Globus pallidus (tissue), 1 donor: ENCODE results near the gene COL15A1.
A peak's percentile ranks its signal among the peaks of the same experiment; 100 is the strongest.

Experiments used
- DNase-seq: peaks from one replicate; pipeline ENCODE4 v3.0.0-alpha.2; 2015; ENCODE audit warnings: low spot score

The COL15A1 gene

DNA sequence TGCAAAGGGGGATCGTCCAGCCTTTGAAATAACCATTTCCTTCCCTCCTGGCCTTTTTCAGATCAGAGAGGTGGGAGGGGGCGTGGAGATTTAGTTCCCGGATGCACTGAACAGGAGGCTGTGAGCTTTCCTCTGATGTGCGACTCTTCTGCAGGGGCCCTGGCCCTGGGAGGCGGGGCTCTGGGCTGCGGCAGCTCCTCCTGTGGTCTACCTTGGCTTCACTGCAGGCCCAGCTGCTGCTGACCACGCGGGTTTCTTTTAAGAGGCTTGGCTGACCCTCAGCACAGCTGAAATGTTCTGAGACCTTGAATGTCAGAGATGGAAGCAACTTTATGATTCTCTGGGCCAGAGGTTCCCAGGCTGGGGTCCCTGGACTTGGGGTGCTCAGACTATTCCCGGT is 27.0 kb upstream of the COL15A1 start:
- peak; percentile 26 for DNase-seq

DNA sequence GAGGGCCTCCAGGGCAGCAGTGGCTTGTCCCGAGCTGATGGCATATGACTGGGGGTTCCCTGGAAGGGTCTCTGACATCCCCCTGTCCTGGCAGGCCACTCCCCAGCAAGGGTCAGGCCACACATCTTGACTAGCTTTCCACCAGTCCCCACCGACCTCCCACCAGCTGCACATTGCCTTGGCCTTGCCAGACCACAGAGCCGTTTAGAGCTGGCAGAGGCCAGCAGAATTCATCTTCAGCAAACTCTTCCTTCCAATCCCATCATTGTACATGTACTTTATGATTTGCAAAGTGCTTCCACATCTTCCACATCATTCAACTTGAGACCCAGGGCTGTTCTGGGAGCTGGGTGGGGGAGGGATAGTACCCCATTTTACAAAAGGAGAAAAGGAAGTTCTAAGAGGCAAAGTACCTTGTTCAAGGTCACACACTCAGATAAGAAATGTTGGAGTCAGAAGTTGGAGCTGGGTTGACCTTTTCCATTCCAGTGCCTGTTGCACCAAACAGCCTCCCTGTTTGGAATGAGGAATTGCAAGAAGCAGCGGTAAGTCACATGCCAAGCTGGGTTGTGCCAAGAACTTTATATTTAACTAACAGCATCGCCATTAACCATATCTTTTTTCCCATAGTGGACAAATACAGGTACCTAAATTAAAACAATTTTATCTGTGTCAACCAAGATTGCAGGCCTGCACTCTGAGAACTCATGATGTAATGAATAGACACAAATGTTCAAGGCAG is 25.8 kb upstream of the COL15A1 start:
- DNase-seq = no peak

DNA sequence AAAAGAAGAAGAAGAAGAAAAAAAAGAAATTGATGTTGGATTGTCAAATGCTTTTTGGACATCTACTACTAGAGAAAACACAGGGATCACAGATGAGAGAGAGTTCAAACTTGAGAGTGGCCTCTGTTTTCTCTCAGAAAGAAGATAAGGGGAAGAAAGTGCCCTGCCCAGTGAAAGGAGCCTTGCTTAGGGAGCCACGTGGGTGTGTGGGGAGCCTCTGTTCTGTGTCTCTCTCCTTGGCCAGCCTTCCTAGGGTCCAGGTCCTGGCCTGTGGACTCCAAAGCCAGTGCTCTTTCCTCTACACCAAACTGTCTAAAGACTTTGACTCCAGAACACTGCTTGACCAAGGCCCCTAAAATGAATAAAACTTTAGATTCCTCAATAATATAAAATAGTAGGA is 22.0 kb upstream of the COL15A1 start:
- DNase-seq = no peak

DNA sequence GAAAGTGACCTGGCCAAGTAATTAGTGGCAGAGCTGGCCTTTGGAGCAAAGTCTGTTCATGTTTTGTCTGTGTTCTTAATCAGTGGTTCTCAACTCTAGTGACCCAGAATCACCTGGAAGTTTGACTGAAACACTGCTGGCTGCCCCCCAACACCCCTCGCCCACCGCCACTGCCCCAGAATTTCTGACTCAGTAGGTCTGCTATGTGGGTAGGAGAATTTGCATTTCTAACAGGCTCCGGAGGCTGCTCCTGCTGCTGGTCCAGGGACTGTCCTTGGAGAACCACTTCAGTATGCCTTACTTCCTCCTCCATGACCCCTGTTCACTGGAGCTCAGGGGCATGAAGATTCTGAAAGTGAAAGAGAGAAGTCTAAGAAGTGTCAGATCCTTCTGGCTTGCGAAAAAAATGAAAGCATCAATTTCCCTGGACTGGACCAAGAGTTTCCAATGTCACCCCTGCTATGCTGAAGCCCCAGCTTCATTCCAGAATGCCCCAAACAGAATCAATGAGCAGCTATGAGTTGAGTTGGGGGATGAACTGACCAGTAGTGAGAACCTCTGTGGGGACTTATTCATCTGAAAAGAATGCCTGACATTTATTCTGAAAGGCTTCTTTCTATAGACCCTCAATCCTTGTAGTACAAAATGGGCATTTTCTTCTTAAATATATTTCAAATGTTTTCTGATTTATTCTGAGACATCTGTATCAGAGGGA is 20.8 kb upstream of the COL15A1 start:
- DNase-seq = peak; percentile 39

DNA sequence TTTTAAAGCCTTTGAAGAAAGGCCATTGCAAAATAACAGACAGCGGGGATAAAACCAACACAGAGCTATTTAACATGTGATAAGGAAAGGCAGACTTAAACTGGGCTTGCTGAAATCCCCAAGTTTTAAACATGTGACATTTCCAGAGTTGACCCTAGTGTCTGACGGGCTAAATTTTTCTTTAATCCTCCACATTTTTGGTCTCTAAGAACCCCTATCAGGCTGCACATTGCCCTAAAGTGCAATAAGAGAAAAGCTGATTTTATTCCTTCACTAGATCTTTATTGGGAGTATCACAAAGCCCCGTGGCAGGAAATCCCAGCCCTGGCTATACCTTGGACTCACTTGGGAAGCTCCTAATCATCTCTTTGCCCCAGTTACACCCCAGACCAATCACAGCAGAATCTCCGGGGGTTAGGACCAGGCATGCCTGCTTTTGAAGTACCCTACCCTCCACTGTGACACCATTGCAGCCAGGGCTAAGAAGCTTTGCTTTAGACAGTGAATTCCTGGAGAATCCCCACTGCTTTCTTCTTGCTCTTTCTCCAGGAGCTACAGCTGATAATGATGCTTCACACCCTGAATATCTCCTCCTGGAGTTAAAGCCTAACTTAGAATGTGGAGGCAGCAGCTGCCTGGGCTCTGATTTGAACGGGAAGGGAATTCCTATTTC is 20.1 kb upstream of the COL15A1 start:
- DNase-seq = no peak

DNA sequence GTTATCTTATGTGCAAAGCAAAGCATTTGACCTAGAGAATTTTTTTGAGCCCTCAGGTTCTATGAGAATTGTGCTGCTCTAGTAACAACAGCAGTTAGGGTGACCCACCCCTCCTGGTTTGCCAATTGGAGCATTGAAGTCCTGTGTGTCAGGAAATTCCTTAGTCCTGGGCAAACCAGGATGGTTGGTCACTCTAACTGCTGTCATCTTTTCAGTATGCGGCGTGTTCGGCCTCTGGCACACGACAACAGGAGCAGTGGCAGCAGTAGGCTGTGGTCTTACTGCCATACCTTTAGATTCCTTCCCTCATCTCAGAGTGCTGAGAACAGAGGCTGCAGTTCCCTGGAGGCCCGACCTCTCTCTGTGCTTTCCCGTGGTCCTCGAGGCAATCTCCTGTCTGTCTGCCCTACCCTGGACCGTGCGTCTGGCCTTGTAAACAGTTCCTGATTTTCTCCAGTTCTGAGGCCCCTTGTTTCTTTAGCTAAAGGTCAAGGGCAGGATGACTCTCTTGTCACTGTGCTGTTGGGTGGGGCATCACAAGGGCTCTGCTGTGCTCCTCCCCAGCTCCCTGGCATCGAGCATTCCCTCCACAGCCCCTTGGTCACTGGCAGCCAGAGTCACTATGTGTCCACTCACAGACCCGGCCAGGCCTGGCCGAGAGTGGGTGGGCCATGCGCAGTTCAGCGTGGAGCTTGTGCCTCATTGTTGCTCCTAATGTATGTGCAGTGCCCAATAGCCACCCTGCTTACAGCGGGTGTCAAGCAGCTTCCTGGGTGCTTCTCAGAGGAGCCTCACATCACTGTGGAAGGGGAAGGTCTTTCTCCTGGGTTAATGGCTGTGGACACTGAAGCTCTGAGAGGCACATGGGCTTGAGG is 18.5 kb upstream of the COL15A1 start:
- no peak for DNase-seq

DNA sequence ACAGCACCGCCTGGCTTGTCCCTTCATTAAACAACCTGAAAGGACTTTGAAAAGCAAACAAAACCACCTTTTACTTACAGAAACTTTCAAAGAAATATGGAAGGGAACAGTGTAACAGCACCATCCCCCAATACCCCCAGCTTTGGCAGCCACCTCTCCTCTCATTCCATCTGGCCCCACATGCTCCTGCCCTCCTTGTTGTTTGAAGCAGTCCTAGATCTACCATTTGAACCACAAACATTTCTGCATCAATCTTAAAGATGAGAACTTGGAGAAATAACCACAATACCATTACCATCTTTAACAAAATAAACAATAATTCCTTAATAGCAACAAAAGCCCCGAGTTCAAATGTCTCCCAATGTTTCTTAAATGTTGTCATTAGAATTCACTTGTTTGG is 17.8 kb upstream of the COL15A1 start:
- DNase-seq = no peak

DNA sequence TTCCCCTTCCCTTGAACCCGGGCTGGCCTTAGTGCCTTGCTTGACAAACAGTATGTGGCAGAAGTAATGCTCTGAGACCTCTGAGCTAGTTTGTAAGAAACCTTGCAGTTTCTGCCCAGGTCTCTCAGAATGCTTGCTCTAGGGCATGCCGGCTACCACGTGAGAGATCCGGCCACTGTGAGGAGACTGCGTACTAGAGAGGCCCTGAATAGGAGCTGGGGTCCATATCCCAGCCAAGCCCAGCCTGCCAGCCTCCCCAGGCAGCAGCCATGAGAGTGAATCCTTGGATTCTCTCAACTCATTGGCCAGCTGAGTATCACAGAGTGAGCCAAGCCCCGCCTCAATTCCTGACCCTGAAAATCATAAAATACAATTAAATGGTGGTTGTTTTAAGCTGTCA is 16.0 kb upstream of the COL15A1 start:
- DNase-seq = no peak

DNA sequence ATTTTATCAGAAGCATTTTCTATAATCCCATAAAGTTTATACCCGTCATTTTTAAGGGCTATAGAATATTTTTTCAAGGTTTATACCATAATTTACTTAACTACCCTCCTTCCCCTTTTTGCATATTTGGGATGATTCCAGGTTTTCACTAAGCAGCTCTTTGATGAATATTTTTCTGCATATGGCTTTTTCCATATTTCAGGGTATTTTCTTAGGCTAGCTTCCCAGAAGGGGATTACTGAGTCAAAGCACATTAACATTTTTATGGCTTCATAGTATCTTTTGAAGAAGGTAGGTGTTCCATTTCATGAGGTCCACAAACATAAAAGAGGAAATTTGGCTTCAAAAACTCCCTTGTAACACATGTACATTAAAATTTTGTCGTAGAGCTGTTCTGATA is 14.6 kb upstream of the COL15A1 start:
- DNase-seq = no peak

DNA sequence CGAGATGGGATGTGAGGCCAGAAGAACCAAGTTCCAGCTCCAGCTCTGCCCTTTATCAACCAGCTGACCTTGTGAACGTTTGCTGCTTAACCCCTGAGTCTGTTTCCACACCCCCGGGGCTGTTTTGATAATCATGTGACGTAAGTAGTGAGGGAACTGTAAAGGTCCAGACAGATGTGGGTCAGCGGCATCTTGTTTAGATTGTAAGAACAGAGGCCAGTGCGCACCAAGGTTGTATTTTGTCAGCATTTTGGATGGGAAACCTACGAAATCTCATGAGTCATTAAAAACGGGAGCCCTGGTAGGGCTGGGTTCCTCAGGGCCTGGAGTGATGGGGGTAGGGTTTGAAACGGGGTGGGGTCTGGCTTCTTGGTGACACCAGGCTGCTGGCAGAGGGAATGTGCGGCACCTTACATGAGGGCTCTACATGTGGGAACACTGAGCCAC is 13.8 kb upstream of the COL15A1 start:
- no peak for DNase-seq

DNA sequence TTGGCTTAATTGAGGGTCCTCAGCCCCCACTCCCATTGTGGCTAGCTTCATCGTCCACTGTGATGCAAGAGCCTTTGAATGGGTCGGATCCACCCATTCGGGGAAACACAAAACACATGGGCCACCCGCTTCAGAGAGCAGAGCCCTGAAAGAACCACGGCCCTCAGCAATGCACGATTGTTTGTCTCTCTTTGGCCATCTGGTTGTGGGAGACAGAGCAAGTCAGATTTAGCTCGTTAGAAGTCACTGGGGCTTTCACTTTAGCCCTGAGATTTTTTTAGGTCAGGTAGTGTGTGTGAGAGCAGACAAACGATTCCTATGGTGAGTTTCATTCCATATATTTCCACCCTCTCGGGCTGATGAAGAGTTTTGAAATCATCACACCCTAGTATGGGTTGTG is 12.9 kb upstream of the COL15A1 start:
- DNase-seq = no peak

DNA sequence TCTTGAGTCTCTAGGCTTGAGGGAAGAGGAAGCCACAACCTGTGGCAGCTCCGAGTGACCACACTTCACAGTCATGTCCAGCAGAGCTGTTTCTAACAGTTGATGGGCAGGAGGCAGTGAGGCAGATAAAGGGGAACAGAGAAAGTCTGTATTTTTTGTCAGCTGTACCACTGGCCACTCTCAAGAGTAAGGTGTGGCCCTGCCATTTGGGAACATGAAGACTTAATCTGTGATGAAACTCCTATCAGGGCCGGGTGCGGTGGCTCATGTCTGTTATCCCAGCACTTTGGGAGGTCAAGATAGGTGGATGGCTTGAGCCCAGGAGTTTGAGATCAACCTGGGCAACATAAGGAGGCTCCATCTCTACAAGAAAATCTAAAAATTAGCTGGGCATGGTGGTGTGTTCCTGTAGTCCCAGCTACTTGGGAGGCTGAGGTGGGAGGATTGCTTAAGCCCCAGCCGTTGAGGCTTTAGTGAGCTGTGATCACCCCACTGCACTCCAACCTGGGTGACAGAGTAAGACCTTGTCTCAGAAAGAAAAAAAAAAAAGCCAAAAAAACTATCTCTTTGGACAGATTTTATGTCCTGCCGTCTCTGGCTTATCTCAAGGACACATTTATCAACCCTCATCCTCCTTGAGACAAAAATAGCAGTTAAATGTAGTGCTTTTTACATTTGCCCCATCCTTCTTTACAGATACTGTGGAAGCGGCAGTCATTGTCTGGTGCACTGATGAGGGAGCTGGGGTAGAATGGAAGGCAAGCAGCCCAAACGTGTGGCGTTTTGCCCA is 11.9 kb upstream of the COL15A1 start:
- DNase-seq = no peak

DNA sequence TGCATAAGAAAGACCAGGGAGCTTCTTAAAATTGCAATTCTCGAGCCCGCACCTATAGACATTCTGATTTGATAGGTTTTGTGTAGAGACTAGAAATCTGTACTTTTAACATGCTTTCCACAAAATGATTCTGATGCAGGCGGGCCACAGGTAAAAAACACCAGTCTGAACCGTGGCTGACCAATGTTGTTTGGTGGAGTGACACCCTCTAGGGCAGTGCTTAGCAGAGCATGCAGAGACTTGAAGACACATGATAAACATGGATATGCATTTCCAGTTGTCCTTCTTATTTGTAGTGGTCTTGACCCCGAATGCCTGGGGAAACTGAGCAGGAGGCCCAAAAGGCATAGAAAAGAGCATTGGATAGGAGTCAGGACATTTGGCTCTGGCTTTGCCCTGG is 10.5 kb upstream of the COL15A1 start:
- no peak for DNase-seq

DNA sequence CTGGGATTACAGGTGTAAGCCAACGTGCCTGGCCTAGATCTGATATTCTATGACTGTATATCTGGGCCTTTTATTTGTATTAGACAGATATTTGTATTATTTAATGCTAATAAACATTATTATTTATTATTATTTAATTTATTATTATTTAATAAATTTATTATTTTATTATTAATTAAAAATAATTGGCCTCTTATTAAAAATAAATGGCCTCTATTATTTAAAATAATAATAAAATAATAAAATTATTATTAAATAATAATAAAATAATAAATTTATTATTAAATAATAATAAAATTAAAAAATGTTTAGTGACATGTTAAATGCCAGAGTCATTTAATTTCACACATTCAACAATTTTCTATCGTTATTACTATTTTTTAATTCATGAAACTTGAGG is 9.8 kb upstream of the COL15A1 start:
- DNase-seq = no peak

DNA sequence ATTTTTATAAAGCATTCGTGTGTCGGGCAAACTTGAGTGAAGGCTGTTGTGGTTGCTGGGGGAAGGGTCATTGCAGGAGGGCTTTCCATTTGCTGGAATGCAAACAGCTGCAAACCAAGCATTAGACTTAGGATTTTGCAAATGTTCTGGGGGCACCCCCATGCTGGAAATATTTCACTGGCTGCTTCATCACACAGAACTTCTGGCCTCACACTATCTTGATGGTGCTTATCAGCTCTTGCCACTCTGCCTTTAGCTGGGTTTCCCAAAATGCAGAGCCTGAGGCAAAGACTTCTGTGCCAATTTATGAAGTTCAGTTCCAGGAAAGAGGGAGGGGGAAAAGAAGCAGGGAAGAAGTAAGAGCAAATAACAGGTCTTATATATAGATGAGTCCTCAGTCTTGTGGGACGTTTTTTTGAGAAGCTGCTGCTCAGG is 8.6 kb upstream of the COL15A1 start:
- DNase-seq = no peak

DNA sequence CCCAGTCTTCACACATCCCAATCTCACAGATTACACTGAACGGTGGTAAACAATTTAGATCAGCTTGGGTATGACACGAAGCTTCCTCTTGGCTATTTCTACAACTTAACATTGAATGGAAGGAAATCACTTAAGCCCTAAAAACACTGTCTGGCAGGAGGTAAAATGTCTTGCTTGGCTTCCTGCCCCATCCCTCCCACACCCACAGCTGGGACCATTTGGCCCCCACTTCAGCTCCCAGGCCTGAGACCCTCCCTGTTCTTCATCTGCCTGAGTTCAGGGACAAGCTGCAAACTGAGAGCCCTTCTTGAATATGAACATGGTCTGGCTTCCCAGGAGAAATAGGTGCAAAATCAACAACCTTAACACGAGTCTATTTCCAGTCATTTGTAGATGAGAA is 3.4 kb upstream of the COL15A1 start:
- no peak for DNase-seq

DNA sequence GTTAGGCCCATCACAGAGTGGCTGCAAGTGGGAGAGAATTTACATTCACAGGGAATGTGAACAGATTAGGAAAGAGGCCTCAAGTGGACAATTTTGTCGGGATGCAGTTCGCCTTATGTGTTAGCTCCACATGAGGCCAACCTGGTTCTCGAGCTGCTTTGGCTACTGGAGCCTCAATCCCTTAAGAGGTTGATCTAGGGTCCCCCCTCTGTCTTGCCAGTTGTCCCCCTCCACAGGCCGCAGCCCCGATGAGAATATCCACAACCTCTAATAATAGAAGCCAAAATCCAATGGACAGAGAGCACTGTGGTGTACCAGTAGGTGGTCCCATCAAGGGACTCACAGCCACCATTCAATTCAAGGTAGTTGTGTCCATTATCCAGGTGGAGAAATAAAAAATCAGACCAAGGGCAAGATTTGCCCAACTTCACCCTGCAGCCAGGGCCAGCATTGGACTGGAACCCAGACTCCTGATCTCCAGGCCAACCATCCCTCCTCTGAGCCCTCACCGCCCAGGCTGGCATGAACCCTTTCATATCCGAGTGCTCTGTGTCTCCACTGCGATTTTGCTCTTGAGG is 1.7 kb upstream of the COL15A1 start:
- no peak for DNase-seq

DNA sequence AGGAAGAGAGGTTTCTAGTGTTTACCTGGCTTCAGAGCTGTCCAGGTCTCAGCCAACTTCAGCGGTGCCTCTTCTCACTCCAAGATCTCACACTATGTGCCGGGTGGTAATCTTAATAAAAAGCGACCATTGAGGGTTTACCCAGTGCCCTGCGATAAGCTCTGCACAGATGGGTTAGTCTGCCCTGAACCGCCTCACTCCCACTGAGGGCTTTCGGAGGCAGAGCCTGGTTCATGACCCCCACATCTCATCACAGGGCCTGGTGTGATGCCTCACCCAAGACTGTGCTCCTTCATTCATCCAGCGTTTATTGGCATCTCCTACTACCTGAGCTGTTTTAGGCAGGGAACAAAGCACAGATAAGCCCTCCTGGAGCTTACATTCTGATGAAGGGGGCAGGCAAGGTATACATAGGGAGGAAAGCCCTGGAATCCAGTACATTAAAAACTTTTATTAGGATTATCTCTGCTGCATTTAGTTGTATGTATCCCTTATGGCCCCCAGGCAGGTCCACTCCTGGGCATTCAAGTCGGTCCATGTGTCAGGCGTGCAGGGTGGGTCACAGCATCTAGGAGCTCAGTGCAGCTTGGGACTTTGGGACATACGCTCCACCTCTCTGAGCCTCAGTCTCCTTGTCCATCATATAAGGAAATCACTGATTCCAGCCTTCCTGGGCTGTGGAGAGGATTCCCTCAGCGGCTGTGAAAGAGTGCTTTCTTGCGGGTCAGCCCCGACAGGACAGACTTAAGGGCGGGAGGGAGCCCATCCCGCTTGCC is 613 bp upstream of the COL15A1 start:
- no peak for DNase-seq

DNA sequence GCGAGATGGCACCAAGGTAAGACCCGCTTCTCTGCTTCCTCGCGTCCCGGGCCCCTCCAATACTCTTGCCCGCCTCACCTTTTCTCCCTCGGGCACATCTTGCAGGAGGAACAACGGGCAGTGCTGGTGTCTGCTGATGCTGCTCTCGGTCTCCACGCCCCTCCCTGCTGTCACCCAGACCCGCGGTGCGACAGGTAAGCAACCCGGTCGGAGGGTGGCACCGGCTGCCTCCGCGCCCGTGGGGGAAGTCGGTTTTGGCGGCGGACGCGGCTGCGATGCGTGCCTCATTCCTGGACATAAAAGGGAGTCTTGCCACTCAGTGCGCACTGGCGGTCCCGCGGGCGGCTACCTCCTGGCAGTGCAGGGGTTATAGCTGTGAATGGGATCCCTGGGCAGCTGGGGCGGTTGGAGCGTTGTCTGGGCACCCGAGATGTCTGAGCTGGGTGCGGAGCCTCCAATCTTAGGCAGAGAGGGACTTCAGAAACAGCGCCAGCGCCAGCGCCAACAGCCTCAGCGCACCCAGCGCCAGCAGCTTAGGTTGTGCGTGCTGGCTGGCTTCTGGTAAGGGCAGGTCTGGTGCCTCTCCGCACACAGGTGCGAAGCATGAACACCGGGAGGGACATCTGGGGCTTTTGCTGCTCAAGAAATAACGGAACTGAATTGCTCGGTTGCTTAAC is 488 bp downstream of the COL15A1 start:
- no peak for DNase-seq

DNA sequence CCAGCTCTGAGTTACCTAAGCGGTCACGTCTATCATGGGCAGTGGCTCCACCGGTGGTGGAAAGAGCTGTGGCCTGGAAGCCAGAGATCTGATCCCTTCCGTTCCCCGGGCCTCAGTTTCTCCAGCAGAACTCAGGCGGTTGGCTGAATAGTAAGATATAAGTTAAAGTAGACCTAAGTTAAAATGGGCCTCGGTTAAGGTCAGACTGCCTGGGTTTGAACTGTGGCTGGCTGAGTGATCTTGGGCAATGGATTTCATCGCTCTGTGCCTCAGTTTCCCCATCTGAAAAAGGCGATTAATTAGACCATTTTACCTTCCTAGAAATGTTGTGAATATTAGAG is 997 bp downstream of the COL15A1 start:
- no peak for DNase-seq
